ENCODE measurements around the gene RGS12. TPM values are rescaled to one million over a fixed set of nuclear protein-coding genes. Genes with fewer than 3 reads are reported as not detected.

Gene RGS12
- total and polyA plus RNA-seq, 2 donors (not counting 1 experiment from before 2014, with no cell fraction given): 3.5 to 13.9 TPM

DNA sequence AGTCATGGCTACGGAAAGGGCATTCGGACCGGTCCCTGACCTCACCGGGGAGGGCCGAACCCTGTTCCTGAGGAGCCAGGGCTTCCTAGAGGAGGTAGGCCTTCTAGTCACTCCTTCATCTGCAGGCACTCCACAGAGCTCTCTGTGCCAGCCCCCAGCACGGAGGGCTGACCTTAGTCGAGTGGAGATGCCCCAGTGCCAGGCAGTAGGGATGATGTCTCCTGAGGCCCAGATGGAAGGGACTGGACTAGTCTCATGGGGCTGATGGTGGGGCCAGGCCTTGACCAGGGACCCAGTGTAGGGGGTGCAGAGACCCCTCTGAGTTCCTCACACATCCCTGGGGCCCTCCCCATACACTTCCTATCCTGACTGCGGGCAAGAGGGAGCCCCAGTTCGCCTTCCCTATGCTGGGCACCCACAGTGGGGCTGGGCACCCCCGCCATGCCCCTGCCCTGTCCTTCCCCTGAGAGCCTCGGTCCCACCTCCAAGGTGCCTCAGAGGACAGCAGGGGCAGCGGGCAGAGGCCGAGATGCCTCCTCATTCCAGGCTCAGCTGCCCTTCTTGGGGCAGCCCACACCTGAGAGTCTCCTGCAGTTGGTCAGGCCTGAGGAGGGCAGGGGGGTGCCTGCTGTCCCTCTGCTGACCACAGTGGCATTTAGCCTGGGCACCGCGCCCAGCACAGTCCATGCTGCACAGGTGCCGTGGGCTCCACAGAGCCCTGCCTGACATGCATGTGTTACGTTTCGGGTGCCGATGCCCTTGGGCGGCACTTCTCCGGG lies 45.2 kb upstream of the RGS12 start:
- WGBS (ENCODE audit: insufficient coverage): 98% methylated on average over 21 of the region's 21 CpGs
- H3K27ac ChIP-seq (ENCODE audit: low read length in 2 of 2): no peak overlapping the region
- H3K27me3 ChIP-seq (replicated peaks in 1 of 4; ENCODE audit: control extremely low read depth in 1 of 4, control insufficient read depth in 3 of 4, insufficient read depth in 4 of 4, low read length in 3 of 4): no peaks in the 10 kb centered on the region
- POLR2A ChIA-PET: no interaction called here
- peaks cover 0 to 5% of the 10 kb centered on the region in 2 experiments for H3K36me3 ChIP-seq (replicated peaks in 1 of 2; ENCODE audit: control extremely low read depth in 1 of 2, control insufficient read depth in 1 of 2, extremely low read depth in 1 of 2, insufficient read depth in 2 of 2, low read length in 1 of 2)
- no peak overlapping the region for H3K4me3 Mint-ChIP-seq
- H4K20me1 ChIP-seq (ENCODE audit: control insufficient read depth, insufficient read depth, low read length, poor library complexity, severe bottlenecking): no peaks in the 10 kb centered on the region
- no peak overlapping the region for H3K4me2 ChIP-seq (replicated peaks; ENCODE audit: low read depth, low read length, poor library complexity, severe bottlenecking)
- H3K9me3 ChIP-seq (ENCODE audit: control extremely low read depth in 1 of 3, control insufficient read depth in 2 of 3, insufficient read depth in 1 of 3, low read length in 2 of 3): no peaks in the 10 kb centered on the region
- H3K9me3 Mint-ChIP-seq (ENCODE audit: insufficient read depth): no peaks in the 10 kb centered on the region
- ATAC-seq (ENCODE audit: low read depth) (no peak), DNase-seq (no peak)
- H3K79me2 ChIP-seq (ENCODE audit: control insufficient read depth, insufficient read depth, low read length): no peaks in the 10 kb centered on the region
- intact Hi-C loops (cut with micrococcal nuclease): no loop called here
- TF ChIP-seq, protein P1, sequence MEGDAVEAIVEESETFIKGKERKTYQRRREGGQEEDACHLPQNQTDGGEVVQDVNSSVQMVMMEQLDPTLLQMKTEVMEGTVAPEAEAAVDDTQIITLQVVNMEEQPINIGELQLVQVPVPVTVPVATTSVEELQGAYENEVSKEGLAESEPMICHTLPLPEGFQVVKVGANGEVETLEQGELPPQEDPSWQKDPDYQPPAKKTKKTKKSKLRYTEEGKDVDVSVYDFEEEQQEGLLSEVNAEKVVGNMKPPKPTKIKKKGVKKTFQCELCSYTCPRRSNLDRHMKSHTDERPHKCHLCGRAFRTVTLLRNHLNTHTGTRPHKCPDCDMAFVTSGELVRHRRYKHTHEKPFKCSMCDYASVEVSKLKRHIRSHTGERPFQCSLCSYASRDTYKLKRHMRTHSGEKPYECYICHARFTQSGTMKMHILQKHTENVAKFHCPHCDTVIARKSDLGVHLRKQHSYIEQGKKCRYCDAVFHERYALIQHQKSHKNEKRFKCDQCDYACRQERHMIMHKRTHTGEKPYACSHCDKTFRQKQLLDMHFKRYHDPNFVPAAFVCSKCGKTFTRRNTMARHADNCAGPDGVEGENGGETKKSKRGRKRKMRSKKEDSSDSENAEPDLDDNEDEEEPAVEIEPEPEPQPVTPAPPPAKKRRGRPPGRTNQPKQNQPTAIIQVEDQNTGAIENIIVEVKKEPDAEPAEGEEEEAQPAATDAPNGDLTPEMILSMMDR (IDR thresholded peaks at IDR 0.05): no peak
- H2AFZ ChIP-seq (ENCODE audit: insufficient read depth, low read depth, low read length, poor library complexity, severe bottlenecking): no peak overlapping the region
- peaks cover 1% of the 10 kb centered on the region for H3K4me1 Mint-ChIP-seq
- CTCF ChIA-PET: no interaction called here
- H3K4me1 ChIP-seq (ENCODE audit: control insufficient read depth in 2 of 2, insufficient read depth in 2 of 2, low read length in 2 of 2): no peaks in the 10 kb centered on the region
- H3K9ac ChIP-seq (ENCODE audit: low read length): no peak overlapping the region
- H3K27ac Mint-ChIP-seq: peak overlapping the region; percentile 15
- no peak overlapping the region for H3K4me3 ChIP-seq (ENCODE audit: control extremely low read depth in 1 of 5, extremely low read depth in 1 of 5, insufficient read depth in 1 of 5, low read depth in 2 of 5, low read length in 4 of 5)
- H3K27me3 Mint-ChIP-seq: no peaks in the 10 kb centered on the region

DNA sequence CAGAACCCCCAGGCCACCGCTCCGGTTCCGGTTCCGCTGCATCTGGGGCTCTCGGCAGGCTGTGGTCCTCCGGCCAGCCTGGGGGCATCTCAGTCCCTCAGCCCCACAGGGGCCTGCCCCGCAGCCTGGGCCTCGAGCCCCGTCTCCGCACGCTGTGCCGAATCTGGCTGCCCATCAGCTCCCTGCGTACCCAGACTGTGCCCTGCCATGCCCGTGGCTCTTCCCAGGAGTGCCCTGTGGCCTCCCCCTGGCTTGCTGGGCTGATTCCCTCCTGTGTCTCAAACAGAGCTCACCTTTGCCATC lies 44.7 kb upstream of the RGS12 start:
- H2AFZ ChIP-seq (ENCODE audit: insufficient read depth, low read depth, low read length, poor library complexity, severe bottlenecking): no peak overlapping the region
- no peak overlapping the region for H3K4me2 ChIP-seq (replicated peaks; ENCODE audit: low read depth, low read length, poor library complexity, severe bottlenecking)
- H3K4me1 ChIP-seq (ENCODE audit: control insufficient read depth in 2 of 2, insufficient read depth in 2 of 2, low read length in 2 of 2): no peaks in the 10 kb centered on the region
- no peaks in the 10 kb centered on the region for H3K27me3 Mint-ChIP-seq
- peaks cover under 1% of the 10 kb centered on the region for H3K4me1 Mint-ChIP-seq
- no peak for DNase-seq
- intact Hi-C loops (cut with micrococcal nuclease): no loop called here
- no peak overlapping the region for H3K27ac Mint-ChIP-seq
- no peak overlapping the region for H3K4me3 ChIP-seq (ENCODE audit: control extremely low read depth in 1 of 5, extremely low read depth in 1 of 5, insufficient read depth in 1 of 5, low read depth in 2 of 5, low read length in 4 of 5)
- H3K9me3 Mint-ChIP-seq (ENCODE audit: insufficient read depth): no peaks in the 10 kb centered on the region
- H3K27me3 ChIP-seq (replicated peaks in 1 of 4; ENCODE audit: control extremely low read depth in 1 of 4, control insufficient read depth in 3 of 4, insufficient read depth in 4 of 4, low read length in 3 of 4): no peaks in the 10 kb centered on the region
- no peak overlapping the region for H3K27ac ChIP-seq (ENCODE audit: low read length in 2 of 2)
- H3K9me3 ChIP-seq (ENCODE audit: control extremely low read depth in 1 of 3, control insufficient read depth in 2 of 3, insufficient read depth in 1 of 3, low read length in 2 of 3): no peaks in the 10 kb centered on the region
- WGBS (ENCODE audit: insufficient coverage): 94% methylated on average over 14 of the region's 14 CpGs
- CTCF ChIA-PET: no interaction called here
- no peak overlapping the region for H3K4me3 Mint-ChIP-seq
- ATAC-seq (ENCODE audit: low read depth): no peak
- H3K36me3 ChIP-seq (replicated peaks in 1 of 2; ENCODE audit: control extremely low read depth in 1 of 2, control insufficient read depth in 1 of 2, extremely low read depth in 1 of 2, insufficient read depth in 2 of 2, low read length in 1 of 2): peaks cover 0 to 1% of the 10 kb centered on the region in 2 experiments
- H3K9ac ChIP-seq (ENCODE audit: low read length): no peak overlapping the region
- no peaks in the 10 kb centered on the region for H4K20me1 ChIP-seq (ENCODE audit: control insufficient read depth, insufficient read depth, low read length, poor library complexity, severe bottlenecking)
- no peaks in the 10 kb centered on the region for H3K79me2 ChIP-seq (ENCODE audit: control insufficient read depth, insufficient read depth, low read length)
- TF ChIP-seq, protein P1 (IDR thresholded peaks at IDR 0.05): no peak
- no peak for TF ChIP-seq EZH2 (IDR thresholded peaks at IDR 0.05; ENCODE audit: borderline replicate concordance, insufficient read depth, low read depth, low read length, poor library complexity, severe bottlenecking)
- POLR2A ChIA-PET: no interaction called here

Measured in B cell (primary cell).